ENCODE data around the gene SMCO4.

Gene SMCO4

DNA sequence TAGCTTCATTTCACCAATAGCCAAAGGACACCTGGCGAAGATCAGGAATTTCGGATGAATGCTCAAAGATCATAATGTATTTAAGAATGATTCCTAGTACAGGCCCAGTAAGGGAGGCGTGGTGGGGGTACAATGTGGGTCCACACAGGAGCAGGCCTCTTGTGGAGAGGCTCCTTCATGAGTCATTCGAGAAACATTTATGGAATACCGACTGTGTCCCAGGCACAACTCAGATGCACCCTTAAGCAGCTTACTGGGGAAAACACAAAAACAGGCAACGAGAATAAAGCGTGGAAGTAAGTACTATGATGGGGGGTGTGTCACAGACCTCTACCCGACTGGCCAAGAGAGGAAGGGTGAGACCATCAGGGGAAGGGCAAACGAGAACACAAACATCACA, 44.5 kb downstream of the SMCO4 start:
- no peak for DNase-seq

DNA sequence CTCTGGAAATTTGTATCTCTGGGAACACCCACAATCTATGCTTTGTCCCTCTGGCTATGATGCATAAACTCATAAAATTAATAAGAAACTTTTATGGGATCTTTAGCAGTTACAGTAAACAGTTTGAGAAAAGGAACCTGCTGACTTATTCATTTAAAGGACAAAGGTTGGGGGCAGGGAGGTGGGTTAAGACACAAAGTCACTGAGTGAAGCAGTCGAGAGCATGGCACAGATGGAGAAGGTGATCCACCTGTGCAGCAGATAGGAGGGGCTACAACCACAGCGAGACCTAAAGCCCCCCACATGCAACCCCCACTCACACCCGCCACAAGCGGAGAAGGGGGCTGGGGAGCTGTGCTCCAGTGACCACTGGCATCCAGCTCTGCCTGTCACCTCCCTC, 45.0 kb downstream of the SMCO4 start:
- no peak for DNase-seq

DNA sequence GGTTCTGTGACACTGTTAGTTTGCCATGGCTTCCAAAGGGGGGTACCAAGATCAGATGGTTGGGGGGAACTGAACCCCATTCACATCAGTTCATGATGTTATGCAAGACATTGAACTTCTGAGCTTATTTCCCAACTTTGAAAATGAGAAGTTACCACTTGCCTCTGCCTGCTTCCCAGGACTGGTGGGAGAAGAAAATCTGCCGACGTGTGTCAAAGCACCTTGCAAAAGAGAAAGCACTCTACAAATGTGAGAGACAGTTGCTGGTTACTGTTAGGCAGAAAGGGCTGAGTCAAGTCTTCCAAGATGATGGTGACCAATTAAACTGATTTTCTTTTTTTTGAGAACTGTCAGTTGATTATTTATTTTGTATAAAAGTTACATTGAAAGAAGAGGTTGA, 45.6 kb downstream of the SMCO4 start:
- DNase-seq, result no peak

DNA sequence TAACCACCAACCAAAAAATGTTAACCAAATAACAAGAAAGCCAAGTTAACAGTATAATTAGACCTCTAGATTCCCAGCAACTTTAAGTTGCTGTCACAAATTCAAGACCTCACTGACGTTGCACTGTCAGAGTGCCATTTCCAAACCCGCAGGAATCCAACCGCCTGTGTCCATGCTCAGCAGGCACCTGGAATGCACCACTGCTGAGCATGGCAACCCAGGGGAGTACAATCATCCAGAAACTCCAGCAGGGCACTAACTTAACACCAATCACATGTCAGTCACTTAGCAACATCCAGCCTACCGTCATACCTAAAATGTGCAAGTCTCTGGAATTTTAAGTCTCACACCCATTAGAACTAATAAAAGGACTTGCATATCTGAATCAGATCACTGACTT, 48.8 kb downstream of the SMCO4 start:
- DNase-seq, result no peak

DNA sequence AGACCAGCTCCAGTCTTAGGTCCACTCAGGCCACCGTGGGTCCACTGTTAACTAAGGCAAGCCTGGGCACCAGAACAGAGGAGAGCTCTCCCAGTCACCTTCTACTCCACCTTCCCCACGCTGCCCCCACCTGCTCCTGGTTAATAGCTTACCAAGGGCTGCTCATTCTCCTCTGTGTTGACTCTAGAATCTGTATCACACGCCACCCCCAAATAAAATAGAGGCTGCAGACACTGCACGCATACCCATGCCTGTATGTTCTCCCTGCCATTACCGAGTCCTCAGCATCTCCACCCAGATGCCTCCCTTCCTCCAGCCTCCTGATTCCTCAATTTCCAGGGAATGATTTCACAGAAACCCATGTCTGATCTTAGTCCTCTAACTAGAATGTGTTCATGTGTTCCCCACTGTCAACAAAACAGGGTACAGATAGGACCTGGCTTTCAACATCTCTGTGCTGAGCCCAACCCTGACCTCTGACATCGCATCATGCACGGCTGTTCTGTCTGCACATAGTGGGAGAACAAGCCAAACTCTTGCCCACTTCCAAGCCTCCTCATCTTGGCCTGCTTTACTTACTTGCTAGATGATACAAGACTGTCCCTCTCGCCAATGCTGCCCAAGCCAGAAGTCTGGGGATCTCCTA, 49.8 kb downstream of the SMCO4 start:
- no peak for DNase-seq

DNA sequence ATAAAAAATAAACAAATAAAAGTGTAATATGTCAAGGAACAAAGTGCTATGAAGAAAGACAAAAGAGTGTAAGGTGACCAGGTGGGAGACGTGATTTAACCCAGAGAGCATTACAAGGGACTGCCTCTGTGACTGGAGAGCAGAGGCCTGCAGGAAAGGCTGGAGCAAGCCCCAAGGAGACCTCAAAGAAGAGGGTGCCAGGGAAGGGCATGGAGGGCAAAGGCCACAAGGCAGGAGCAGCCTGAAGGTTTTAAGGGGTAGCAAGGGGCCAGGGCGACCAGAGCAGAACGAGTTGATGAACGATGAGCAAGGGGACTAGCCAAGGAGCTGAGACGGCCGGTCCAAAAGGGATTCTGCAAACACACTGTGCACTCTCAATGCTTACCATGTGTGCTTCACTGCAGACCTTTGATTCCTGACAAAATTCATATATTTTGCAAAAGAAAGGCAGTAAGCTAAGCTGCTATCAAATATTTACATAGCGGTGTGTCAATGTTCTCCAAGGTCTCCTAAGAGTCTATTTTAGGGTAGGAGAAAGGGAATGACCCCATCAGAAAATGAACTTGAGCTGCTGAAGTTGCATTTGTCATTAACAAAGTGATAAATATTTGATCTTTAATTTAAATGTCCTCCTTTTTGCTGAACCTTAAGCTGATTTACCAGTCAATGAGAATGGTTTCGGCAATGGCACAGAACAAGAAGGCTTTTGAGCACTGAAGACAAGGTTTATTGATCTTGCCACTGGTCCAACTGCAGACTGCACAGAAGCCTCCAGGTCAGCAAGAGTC, 50.5 kb downstream of the SMCO4 start:
- DNase-seq, result no peak

DNA sequence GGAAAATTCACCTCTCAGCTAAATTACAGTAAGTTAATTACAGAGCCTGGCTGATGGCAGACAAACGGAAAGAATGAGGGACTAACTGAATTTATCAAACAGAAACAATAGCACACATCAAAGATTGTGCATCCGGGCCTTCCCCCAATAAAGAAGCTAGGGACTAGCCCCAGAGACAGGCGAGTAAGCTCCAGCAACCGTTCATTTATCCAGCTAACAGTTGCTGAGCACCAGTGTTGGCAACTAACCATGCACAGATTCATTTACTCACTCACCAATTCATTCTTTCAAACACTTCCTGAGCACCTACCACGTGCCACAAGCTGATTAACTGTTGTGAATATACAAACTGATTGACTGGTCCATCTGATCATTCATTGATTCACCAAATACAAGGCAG, 51.2 kb downstream of the SMCO4 start:
- no peak for DNase-seq

DNA sequence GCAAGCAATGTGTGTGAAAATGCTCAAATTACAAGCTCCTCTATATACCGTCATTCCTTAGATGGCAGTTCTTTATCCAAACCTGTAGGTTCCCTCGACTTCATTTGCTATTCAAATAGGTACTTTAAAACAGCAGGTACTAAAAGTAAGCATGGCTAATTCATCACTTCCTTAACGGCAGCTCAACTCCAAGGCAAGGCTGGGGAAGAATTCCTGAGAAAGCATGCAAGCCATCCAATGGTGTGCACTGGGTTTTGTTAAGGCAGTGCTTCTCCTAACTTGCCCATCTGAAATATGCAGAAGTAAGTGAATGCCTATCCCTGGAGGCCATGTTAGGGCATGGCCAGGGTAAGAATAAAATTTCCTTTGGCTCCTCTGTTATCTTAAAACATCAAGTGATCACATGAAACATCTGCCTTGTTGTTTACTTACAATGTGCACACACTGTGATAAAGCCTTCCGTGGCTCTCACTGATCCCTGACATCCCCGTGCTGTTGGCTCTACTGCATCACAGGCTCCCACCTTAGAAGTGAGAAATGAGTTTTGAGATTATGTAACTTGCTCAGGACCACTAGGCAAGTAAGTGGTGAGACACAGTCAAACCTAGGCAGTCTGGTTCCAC, 52.1 kb downstream of the SMCO4 start:
- DNase-seq, result no peak

DNA sequence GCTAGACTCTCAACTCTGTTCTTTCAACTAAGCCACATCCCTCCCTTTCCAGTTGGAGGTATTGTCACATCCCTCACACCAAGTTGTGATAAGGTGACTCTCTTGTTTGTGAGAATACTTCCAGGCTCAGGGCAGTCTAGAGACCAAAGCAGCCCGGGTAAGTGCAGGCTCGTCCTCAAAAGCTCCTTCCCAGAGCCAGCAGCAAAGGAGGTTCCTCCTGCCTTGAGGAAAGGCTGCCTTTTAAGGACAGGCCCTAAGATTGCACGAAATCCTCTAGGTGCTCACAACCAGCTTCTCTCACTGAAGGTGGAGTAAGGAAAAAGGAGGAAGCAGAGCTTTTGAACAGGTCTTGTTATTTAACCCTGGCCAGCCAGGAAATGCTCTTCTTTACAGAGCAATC, 53.4 kb downstream of the SMCO4 start:
- no peak for DNase-seq

DNA sequence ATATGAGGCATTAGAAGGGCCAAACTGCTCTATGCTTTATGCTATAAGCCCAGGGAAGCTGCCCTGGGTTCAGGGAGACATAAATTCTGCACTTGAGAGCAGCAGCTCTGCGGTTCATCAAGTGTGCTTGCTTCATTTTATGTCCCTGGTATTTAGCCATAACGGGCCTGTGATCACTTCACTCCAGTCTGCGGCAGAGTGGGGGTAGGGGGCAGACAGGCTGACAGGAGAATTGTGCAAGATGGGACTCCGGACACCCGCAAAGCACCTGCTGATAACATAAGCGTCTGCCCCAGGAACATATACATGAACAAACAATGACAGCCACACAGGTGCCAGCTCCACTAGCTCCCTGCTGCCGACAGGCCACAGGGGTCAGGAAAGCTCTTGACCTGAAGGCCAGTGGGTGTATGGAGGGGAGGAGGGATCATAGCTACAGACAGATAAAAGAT, 56.1 kb downstream of the SMCO4 start:
- no peak for DNase-seq

DNA sequence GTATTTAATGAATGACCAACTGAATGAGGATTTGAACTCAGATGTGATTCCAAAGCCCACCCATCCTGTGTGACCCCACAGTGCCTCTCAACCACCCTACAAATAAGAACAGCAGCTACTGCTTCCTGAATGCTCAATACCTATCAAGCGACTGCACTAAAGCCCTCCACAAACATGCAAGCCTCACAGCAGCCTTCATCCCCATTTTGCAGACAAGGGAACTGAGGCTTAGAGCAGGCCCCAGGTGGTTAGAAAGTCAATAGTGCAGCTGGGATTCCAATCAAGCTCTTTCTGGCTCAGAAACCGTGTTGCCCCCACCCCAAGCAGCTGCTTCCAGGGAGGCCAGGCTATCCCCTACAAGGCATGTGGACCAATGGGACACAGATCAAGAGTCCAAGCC, 57.2 kb downstream of the SMCO4 start:
- DNase-seq, result no peak

DNA sequence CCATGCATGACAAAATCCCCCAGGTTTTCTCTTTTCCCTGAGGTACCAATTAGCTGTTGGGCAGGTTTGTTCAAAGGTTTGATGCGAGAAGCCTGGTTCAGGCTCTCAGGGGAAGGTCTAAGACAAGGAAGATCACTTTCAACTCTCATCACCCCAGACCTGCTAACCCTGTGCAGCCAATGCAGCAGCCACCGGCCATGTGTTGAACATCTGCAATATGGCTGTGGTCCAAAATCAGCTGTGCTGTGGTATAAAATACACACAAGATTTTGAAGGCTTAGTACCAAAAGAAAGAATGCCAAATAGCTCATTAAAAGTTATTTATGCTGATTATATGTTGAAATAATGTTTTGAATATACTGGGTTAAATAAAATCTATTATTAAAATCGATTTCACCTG, 58.5 kb downstream of the SMCO4 start:
- no peak for DNase-seq

DNA sequence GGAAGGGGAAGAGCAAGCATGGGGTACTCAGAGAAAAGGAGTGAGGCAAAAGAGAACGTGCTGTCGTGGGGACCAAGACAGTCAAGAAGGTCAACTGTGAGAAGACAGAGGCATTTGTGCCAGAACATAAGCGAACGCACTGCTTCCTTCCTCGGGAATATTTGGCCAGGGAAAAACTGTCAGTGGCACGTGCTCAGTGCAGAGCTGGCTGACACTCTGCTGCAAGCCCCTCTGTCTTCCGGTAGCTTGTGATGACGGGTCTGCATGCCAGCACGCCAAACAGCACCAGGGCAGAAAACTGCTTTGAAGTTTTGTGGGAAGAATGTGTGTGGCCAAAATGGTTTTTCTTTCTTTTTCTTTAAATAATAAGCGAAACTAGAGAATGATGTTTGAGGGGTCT, 60.6 kb downstream of the SMCO4 start:
- DNase-seq, result no peak

DNA sequence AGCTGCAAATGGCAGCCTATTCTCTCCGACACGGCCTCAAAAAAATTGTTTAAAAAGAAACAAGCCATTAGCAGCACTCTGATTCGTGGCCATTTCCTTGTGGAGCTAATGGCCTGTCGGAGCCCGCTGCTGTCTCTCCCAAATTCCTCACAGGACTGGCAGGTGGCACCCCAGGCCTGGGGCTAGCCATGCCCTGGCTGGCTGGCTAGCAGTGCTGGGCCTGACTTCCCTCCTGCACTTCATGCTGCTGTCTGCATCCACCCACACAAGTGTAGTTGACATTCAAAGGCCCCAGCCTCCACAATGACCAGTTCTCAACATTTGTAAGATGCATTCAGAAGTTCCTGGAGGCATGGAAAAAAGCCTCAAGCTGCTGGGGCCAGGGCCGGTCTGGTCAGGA, 61.5 kb downstream of the SMCO4 start:
- no peak for DNase-seq

DNA sequence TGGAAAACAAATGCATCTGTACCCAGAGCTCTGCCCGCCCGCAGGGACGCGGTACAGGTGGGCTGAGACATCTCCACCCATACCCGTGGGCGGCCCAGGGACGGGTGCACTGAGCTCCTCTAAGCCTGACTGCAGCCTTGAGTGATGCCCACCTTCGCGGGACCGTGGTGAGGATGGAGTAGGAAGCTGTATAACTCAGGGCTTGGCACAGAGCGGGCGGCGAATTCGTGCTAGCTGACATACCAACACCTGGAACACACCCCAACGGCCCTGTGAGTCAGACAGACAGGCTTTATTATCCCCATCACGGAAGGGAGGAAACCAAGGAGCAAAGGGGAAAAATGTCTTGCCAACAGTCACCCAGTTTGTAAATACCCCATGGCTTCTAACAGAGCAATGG, 61.9 kb downstream of the SMCO4 start:
- DNase-seq, result no peak

DNA sequence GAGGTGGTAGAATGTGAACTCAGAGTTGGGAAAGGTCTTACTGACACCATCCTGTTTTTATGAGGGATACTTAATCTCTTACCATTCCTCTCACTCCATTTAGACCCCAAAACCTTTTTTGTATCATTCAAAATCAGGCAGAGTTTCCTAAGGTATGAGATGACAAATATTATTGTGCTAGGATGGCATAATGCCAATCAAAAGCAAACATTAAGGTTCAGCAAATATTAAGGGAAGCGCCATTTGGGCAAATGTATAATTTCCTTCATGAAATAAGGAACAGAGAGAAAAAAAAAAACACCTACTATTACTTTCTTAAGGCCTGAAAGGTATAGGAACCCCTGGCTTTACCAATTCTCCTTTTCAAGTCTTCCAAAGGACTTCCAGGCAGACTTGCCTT, 62.4 kb downstream of the SMCO4 start:
- DNase-seq, result no peak

DNA sequence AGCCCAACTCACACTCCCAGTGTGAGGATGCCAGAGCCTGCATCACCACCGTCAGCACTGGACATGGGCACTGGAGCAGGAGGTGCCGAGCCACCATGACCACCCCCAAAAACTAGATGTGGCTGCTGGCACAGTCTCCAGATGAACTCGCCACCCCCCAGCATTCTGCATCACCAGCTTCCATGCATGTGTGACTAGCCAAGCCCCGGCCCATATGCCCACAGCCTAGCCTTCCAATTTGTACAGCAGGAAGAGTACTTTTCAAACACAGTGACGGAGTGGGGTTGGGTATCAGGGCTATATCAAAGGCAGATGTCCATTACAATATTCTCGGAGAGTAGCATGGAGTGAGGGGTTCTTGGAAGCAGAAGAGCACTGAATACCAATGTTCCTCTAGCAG, 62.9 kb downstream of the SMCO4 start:
- no peak for DNase-seq

DNA sequence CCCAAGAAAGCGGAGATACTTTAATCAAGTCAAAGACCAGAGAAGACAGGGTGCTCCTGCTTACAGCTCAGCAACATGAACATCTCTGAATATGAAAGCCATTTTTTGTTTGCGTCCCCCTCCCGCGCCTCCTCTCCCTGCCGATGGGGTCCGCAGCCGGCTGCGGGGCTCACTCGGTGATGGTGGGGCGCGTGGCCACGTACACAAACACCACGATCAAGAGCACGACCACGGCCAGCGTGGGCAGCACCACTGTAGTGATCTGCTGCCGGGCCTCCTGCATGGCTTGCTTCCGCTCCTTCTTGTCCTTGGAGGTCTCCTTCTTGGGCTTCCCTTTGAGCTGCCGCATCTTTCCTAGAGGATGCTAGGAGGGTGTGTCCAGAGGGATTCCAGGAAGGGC, 64.3 kb downstream of the SMCO4 start:
- DNase-seq, result no peak

DNA sequence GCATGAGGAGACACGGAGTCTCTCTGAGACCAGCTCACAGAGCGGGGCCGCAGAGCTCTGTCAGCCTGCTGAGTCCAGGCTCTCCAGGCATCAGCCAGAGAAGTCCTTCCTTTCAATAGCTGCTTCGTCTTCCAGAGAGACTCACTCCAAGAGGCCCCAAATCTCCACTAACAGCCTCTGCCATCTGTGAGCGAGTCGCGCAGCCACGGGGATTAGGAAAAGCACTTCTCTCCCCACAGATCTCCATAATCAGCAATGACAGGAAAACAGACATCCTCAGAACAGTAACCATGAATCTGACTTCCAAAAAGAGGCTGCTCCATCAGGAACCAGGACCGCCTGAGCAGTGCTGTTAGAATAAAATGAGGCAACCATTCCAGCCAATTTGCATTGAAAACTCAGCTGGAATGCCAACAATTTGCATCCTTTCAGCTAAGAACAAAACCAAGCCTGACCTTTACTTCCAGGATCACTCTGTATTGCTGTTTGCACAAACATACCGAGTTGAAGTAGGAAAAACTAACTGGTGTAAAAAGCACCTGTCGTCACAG, 65.4 kb downstream of the SMCO4 start:
- no peak for DNase-seq

DNA sequence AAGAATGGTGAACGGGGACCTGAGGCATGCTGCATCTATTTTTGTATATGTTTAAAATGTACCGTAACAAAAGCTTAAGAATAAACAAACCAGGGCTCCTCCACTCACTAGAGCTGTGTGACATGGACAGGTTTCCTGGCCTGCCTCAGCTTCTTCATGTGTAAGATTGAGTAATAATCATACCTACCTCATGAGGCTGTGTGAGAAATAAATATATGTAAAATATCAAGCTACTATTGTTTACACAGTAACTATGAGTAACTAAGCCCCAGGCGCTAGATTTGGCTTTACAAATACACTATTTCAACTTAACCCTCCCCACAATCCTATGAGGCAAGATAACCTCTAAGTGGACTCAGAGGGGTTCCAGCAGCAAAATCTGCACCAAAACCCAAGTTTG, 66.4 kb downstream of the SMCO4 start:
- DNase-seq, result no peak

DNA sequence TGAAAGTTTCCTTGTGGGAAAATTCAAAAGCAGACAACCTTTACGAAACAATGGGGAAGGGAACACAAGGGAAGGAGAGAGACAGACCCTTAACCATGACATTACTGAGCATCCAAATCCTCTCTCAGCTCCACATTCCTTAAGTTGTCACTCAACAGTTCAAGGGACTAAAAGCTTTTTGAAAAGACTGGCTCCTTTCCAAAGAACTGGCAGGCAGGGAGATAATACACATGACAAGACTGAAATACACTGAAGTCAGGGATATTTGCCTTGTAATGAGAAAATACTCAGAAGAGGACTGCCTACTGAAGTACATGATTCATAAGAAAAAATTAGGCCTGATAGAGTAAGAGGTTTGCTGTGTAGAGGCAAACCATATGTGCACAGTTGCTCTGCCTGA, 69.1 kb downstream of the SMCO4 start:
- no peak for DNase-seq

DNA sequence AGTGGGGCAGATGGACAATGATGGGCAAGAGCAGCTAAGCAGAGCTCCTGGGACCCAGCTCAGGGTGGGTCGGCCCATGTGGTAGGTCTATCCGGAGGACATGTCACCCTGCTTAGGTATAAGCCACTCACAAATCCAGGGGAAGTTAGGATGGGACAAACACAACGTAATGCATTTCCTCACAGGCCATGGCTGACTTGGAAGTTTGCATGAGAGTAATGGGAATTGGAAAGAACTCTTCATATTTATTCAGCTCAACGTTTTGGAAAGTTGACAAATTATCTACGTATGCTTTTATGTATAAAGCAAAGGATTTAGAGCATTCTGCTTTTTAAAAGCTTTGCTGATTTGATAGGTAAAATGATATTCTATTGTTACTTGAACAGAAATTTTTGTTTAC, 74.9 kb downstream of the SMCO4 start:
- no peak for DNase-seq

DNA sequence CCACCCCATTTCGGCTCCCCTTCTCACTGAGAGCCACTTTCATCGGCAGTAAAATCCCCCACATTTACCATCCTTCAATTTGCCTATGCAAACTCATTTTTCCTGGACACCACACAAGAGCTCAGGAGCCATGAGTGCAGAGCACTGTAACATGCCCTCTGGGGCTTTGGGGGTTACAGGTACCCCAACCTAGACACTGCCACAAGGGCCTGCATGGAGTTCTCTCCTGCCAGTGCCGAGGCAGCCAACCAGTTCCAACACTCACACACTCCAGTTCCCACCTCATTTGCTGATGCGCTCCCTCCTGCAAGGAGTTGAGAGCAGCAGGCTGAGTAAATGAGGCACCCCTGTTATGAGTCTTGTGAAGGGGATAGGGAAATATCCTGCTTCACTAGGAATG, 76.1 kb downstream of the SMCO4 start:
- DNase-seq, result no peak

DNA sequence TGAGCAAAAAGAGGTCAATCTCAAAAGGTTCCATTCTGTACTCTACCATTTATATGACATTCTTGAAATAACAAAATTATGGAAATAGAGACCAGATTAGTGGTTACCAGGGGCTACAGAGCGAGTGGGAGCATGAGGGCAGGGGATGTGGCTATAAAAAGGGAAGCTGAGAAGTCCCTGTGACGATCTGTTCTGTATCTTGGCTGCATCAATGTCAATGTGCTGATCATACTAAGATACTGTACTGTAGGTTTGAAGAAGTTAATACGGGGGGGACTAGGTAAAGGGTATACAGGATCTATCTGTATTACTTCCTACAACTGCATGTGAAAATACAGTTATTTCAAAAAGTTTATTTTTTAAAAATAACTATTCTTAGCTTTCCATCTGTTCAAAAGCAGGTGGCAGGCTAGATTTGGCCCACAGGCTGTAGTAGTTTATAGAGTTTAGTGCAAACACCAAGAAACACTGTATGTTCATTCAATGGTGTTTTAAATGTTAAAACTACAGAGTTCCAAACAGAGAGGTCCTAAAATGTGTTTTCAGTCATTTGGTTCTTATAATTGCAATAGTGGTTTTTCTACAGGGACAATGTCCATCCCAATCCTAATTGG, 78.2 kb downstream of the SMCO4 start:
- no peak for DNase-seq
